H1 (cell line): ENCODE measurements around the gene PLEKHO1. TPM values are rescaled to one million over a fixed set of nuclear protein-coding genes. Genes with fewer than 3 reads are reported as not detected.

ENCODE experiments used
- CTCF ChIA-PET: fragments of 300-600 bp; sonication (Branson Sonifier 250); formaldehyde crosslinking; loops from one replicate; lab custom pipeline; 2021; ENCODE audit not compliant: partially characterized antibody; lab: Charles Lee
- POLR2A ChIA-PET: fragments of 300-600 bp; sonication (Branson Sonifier 250); formaldehyde crosslinking; loops from one replicate; lab custom pipeline; 2021; ENCODE audit warnings: inconsistent platforms; ENCODE audit not compliant: partially characterized antibody; lab: Charles Lee
- DNase-seq, 2 experiments: peaks; one replicate each; pipeline versions ENCODE4 v3.0.0 to v3.0.0-alpha.2; 2010 to 2022; ENCODE audit warnings: low spot score in 2 of 2, low read depth in 1 of 2, mixed read lengths in 1 of 2
- FAIRE-seq: peaks from 2 replicates; lab custom pipeline; 2011; peaks lifted over from hg19 to GRCh38; lab: Jason Lieb, UNC
- H2AFZ ChIP-seq: 2 replicates; pipeline ENCODE4 v1.8.1; 2012; ENCODE audit warnings: low read length, inconsistent platforms
- H2AK5ac ChIP-seq: 2 replicates; pipeline ENCODE4 v1.6.1; 2013; ENCODE audit warnings: low read depth, low read length
- H2BK120ac ChIP-seq: replicated peaks from 2 replicates; pipeline ENCODE3; 2013; ENCODE audit warnings: low read depth, low read length, inconsistent platforms
- H2BK12ac ChIP-seq: 2 replicates; pipeline ENCODE4 v1.6.1; 2013; ENCODE audit warnings: low read depth, low read length
- H2BK15ac ChIP-seq: 2 replicates; pipeline ENCODE4 v1.6.1; 2013; ENCODE audit warnings: low read length
- H2BK20ac ChIP-seq: 2 replicates; pipeline ENCODE4 v1.6.1; 2013; ENCODE audit warnings: low read length
- H2BK5ac ChIP-seq: 2 replicates; pipeline ENCODE4 v1.6.1; 2013; ENCODE audit warnings: low read depth, low read length
- H3K14ac ChIP-seq: 2 replicates; pipeline ENCODE4 v1.6.1; 2013; ENCODE audit warnings: inconsistent platforms; ENCODE audit not compliant: insufficient read length
- H3K18ac ChIP-seq: 2 replicates; pipeline ENCODE4 v1.6.1; 2013; ENCODE audit warnings: low read length; ENCODE audit errors: extremely low read depth
- H3K23ac ChIP-seq: 2 replicates; pipeline ENCODE4 v1.6.1; 2013; ENCODE audit warnings: inconsistent platforms; ENCODE audit not compliant: insufficient read length
- H3K23me2 ChIP-seq: 2 replicates; pipeline ENCODE4 v1.6.1; 2013; ENCODE audit warnings: low read depth, low read length
- H3K27ac ChIP-seq: 2 replicates; pipeline ENCODE4 v1.6.1; 2011; ENCODE audit warnings: low read depth, low read length, inconsistent platforms
- H3K27me3 ChIP-seq, 4 experiments: replicated peaks in 1 of 4; 1 replicate in 1 of 4; 2 replicates in 3 of 4; pipeline versions ENCODE4 v1.6.1 to v1.8.1; 2011 to 2013; ENCODE audit warnings: low read length in 3 of 4, mild to moderate bottlenecking in 3 of 4, inconsistent platforms in 2 of 4, mixed read lengths in 2 of 4, moderate library complexity in 1 of 4; ENCODE audit not compliant: control insufficient read depth in 3 of 4, insufficient read depth in 3 of 4; ENCODE audit errors: extremely low read depth in 1 of 4
- H3K36me3 ChIP-seq, 4 experiments: 2 replicates each; pipeline versions ENCODE4 v1.6.1 to v1.8.1; 2011 to 2013; ENCODE audit warnings: mild to moderate bottlenecking in 4 of 4, low read length in 3 of 4, moderate library complexity in 2 of 4, control low read depth in 1 of 4, inconsistent platforms in 1 of 4; ENCODE audit not compliant: insufficient read depth in 4 of 4, control insufficient read depth in 2 of 4
- H3K4ac ChIP-seq: replicated peaks from 2 replicates; pipeline ENCODE3; 2013; ENCODE audit warnings: low read length, low read depth, mixed read lengths, inconsistent platforms; ENCODE audit not compliant: insufficient read length
- H3K4me1 ChIP-seq, 4 experiments: replicated peaks in 1 of 4; 1 replicate in 1 of 4; 2 replicates in 3 of 4; pipeline versions ENCODE4 v1.6.1 to v1.8.1; 2011 to 2013; ENCODE audit warnings: low read length in 3 of 4, inconsistent platforms in 2 of 4, mixed read lengths in 1 of 4; ENCODE audit not compliant: insufficient read depth in 4 of 4, control insufficient read depth in 3 of 4
- H3K4me2 ChIP-seq, 2 experiments: 2 replicates each; pipeline versions ENCODE4 v1.6.1 to v1.8.1; 2011 to 2013; ENCODE audit warnings: low read depth in 2 of 2, low read length in 2 of 2, control low read depth in 1 of 2, inconsistent platforms in 1 of 2, mild to moderate bottlenecking in 1 of 2; ENCODE audit not compliant: insufficient read depth in 1 of 2
- H3K4me3 ChIP-seq, 4 experiments: fragments of 200-600, 300-600 bp in 1 of 4; sonication (generic), shearing (Covaris generic), sonication (Bioruptor Twin) in 1 of 4; 2 replicates each; pipeline versions ENCODE4 v1.5.1 to v1.8.1; 2011 to 2016; ENCODE audit warnings: low read length in 4 of 4, low read depth in 3 of 4, control low read depth in 2 of 4, inconsistent platforms in 2 of 4, mild to moderate bottlenecking in 2 of 4, mixed read lengths in 1 of 4, moderate library complexity in 1 of 4; ENCODE audit not compliant: insufficient read depth in 2 of 4; ENCODE audit errors: extremely low read depth in 1 of 4
- H3K56ac ChIP-seq: replicated peaks from 2 replicates; pipeline ENCODE3; 2013; ENCODE audit warnings: low read depth, mild to moderate bottlenecking, mixed read lengths, low read length, inconsistent platforms; ENCODE audit not compliant: insufficient read length
- H3K79me1 ChIP-seq: 2 replicates; pipeline ENCODE4 v1.6.1; 2013; ENCODE audit warnings: low read depth, low read length, control low read depth
- H3K79me2 ChIP-seq, 2 experiments: 2 replicates each; pipeline versions ENCODE4 v1.6.1 to v1.8.1; 2012 to 2013; ENCODE audit warnings: low read length in 2 of 2, mild to moderate bottlenecking in 2 of 2, inconsistent platforms in 1 of 2; ENCODE audit not compliant: insufficient read depth in 2 of 2, control insufficient read depth in 1 of 2
- H3K9ac ChIP-seq, 4 experiments: replicated peaks in 1 of 4; 1 replicate in 1 of 4; 2 replicates in 3 of 4; pipeline versions ENCODE4 v1.6.1 to v1.8.1; 2011 to 2013; ENCODE audit warnings: low read depth in 3 of 4, low read length in 3 of 4, control low read depth in 2 of 4, mild to moderate bottlenecking in 2 of 4, moderate library complexity in 2 of 4, inconsistent platforms in 1 of 4; ENCODE audit errors: extremely low read depth in 1 of 4
- H3K9me3 ChIP-seq, 2 experiments: 2 replicates each; pipeline versions ENCODE4 v1.6.1 to v1.8.1; 2012 to 2013; ENCODE audit warnings: mild to moderate bottlenecking in 2 of 2, moderate library complexity in 2 of 2, control low read depth in 1 of 2, inconsistent platforms in 1 of 2, low read depth in 1 of 2, low read length in 1 of 2, mixed read lengths in 1 of 2; ENCODE audit not compliant: insufficient read depth in 2 of 2
- H4K20me1 ChIP-seq, 2 experiments: replicated peaks in 1 of 2; 2 replicates each; pipeline versions ENCODE3 to v1.8.1; 2011 to 2013; ENCODE audit warnings: inconsistent platforms in 2 of 2, low read length in 2 of 2, mild to moderate bottlenecking in 1 of 2; ENCODE audit not compliant: insufficient read depth in 2 of 2, control insufficient read depth in 1 of 2
- H4K5ac ChIP-seq: 2 replicates; pipeline ENCODE4 v1.6.1; 2013; ENCODE audit warnings: low read length, low read depth, mixed read lengths, inconsistent platforms; ENCODE audit not compliant: insufficient read length
- H4K8ac ChIP-seq: 2 replicates; pipeline ENCODE4 v1.8.0; 2013; ENCODE audit warnings: mild to moderate bottlenecking, moderate library complexity, low read length, inconsistent platforms; ENCODE audit not compliant: insufficient read depth; ENCODE audit errors: extremely low read depth
- H4K91ac ChIP-seq: replicated peaks from 2 replicates; pipeline ENCODE3; 2013; ENCODE audit warnings: low read length, mixed read lengths, inconsistent platforms; ENCODE audit not compliant: insufficient read length
- CTCF ChIP-seq, 3 experiments: IDR thresholded peaks; 1 replicate in 2 of 3; 2 replicates in 1 of 3; pipeline versions ENCODE4 v1.5.1 to v1.6.1; 2011; ENCODE audit warnings: low read length in 3 of 3, mild to moderate bottlenecking in 3 of 3, inconsistent platforms in 2 of 3, low read depth in 1 of 3, moderate library complexity in 1 of 3; ENCODE audit not compliant: insufficient read depth in 1 of 3; ENCODE audit errors: control extremely low read depth in 1 of 3
- FOSL1 ChIP-seq: IDR thresholded peaks from 2 replicates; pipeline ENCODE4 v1.6.1; 2011; ENCODE audit warnings: mild to moderate bottlenecking, low read depth, low read length, moderate library complexity; ENCODE audit not compliant: insufficient read depth
- RAD21 ChIP-seq, 2 experiments: IDR thresholded peaks in 1 of 2; conservative IDR thresholded peaks in 1 of 2; 2 replicates each; pipeline ENCODE4 v1.6.1; 2011; ENCODE audit warnings: low read depth in 2 of 2, low read length in 2 of 2, improper control_type of control experiment in 1 of 2, inconsistent platforms in 1 of 2, mild to moderate bottlenecking in 1 of 2, moderate library complexity in 1 of 2
- SUZ12 ChIP-seq: fragments of 200-600 bp; sonication (generic); IDR thresholded peaks from 2 replicates; pipeline ENCODE4 v1.6.1; 2012; ENCODE audit warnings: mild to moderate bottlenecking, inconsistent platforms, low read length, moderate library complexity, mixed read lengths
- YY1 ChIP-seq: IDR thresholded peaks from 2 replicates; pipeline ENCODE4 v1.6.1; 2011; ENCODE audit warnings: low read depth, mild to moderate bottlenecking, low read length
- WGBS, 2 experiments: shearing (Covaris generic) in 1 of 2; methylation state at CpG; one replicate each; pipeline versions ENCODE4 v1.1.6 to v1.1.7; 2013 to 2015; ENCODE audit warnings: low lambda C conversion rate in 2 of 2, mixed read lengths in 2 of 2, inconsistent platforms in 1 of 2, low coverage in 1 of 2, missing lambda C conversion rate in 1 of 2; ENCODE audit not compliant: insufficient replicate concordance in 2 of 2, insufficient coverage in 1 of 2, insufficient read length in 1 of 2; ENCODE audit errors: extremely low coverage in 1 of 2, missing lambda C conversion rate in 1 of 2; 5-methylcytosine and 5-hydroxymethylcytosine counted together
- polyA plus RNA-seq, 7 experiments: library from polyadenylated mRNA; depleted of rRNA in 3 of 7; stranded (reverse) in 5 of 7; unstranded in 2 of 7; fragments of >200 nt in 5 of 7; fragments of 200-250 nt in 2 of 7; gene quantifications; 1 replicate in 5 of 7; 2 replicates in 1 of 7; 4 replicates in 1 of 7; pipeline versions ENCODE4 v1.2.1 to v1.2.3, GENCODE V29; 2011 to 2013; ENCODE audit warnings: missing spikeins in 2 of 7, mixed read lengths in 2 of 7
- total RNA-seq: library from RNA; stranded (reverse); fragmentation: NEBNext Ultra II Directional; extraction: Animal tissue kit (Norgen Biotek cat#: 25700); gene quantifications from 2 replicates; pipeline ENCODE4 v1.2.1, GENCODE V29; 2021

Gene PLEKHO1
- total and polyA plus RNA-seq, 2 of the 8 experiments (the other 6 are each of a cell fraction or from before 2014, with no cell fraction given) = 23.2 to 37.0 TPM

- no peak overlapping the region for H4K8ac ChIP-seq
- POLR2A ChIA-PET = interaction anchor here (0.6 to 1.4 kb wide), 6 partner anchors 39 to 324 kb away, joined by 3 to 6 read pairs (median 4); partner anchors contain the start of gene OTUD7B
- peak in 1 of 2 experiments; percentile 86 for DNase-seq
Observed at GRCh38 chr1:150168960-150169601, 19.4 kb downstream of the PLEKHO1 start.

More at GRCh38 chr1:150168960-150169601, 19.4 kb downstream of the PLEKHO1 start:
- H3K14ac ChIP-seq = no peak overlapping the region
- no peak for FAIRE-seq
- no peak overlapping the region for H3K18ac ChIP-seq
- H3K4me3 ChIP-seq = no peak overlapping the region
- H2BK120ac ChIP-seq = no peak overlapping the region
- H3K4ac ChIP-seq = no peak overlapping the region
- H2BK12ac ChIP-seq = no peak overlapping the region
- CTCF ChIA-PET = interaction anchor here (0.6 to 6.6 kb wide), 30 partner anchors 9 to 282 kb away, joined by 3 to 34 read pairs (median 4); a partner anchor contains a TSS
- no peak overlapping the region for H3K23ac ChIP-seq
- no peak overlapping the region for H4K91ac ChIP-seq
- H3K9me3 ChIP-seq = no peaks in the 10 kb centered on the region
- no peaks in the 10 kb centered on the region for H3K79me2 ChIP-seq
- H3K27me3 ChIP-seq = no peaks in the 10 kb centered on the region
- 50% methylated on average over 6 of the region's 6 CpGs; no CpG with 5 or more reads in 1 of the 2 experiments for WGBS, 2 experiments
- H2BK15ac ChIP-seq = no peak overlapping the region
- H2BK20ac ChIP-seq = no peak overlapping the region
- no peak overlapping the region for H4K5ac ChIP-seq
- H3K36me3 ChIP-seq = no peaks in the 10 kb centered on the region
- no peaks in the 10 kb centered on the region for H3K23me2 ChIP-seq
- no peak overlapping the region for H2AFZ ChIP-seq
- no peaks in the 10 kb centered on the region for H4K20me1 ChIP-seq
- no peak overlapping the region for H3K9ac ChIP-seq
- no peak overlapping the region for H3K27ac ChIP-seq
- peaks cover 0 to 3% (median 2%) of the 10 kb centered on the region in 4 experiments; a peak in 4 of 7 replicates for H3K4me1 ChIP-seq
- H2BK5ac ChIP-seq = no peak overlapping the region
- no peak overlapping the region for H3K56ac ChIP-seq
- H2AK5ac ChIP-seq = no peak overlapping the region
- H3K4me2 ChIP-seq = no peak overlapping the region
- TF ChIP-seq SUZ12 = no peak
- no peak for TF ChIP-seq FOSL1
- peak; percentile 74 to 78 (median 78) for TF ChIP-seq CTCF (IDR thresholded peaks at IDR 0.05; ENCODE audit: control extremely low read depth in 1 of 3, insufficient read depth in 1 of 3, low read depth in 1 of 3, low read length in 3 of 3)
- TF ChIP-seq YY1 = peak; percentile 56; the same call in 1 of the 2 replicates
- TF ChIP-seq RAD21 (IDR thresholded peaks at IDR 0.05 in 1 of 2, conservative IDR thresholded peaks at IDR 0.05 in 1 of 2; ENCODE audit: low read depth in 2 of 2, low read length in 2 of 2) = peak; percentile 83 to 89
- TF ChIP-seq, all 59 proteins: peak for 3
- H3K79me1 ChIP-seq = no peaks in the 10 kb centered on the region
